H9 (cell line): Measurements from ENCODE around the gene LGALS3. TPM values are rescaled to one million over a fixed set of nuclear protein-coding genes. Genes with fewer than 3 reads are reported as not detected.

ENCODE experiments used
- DNase-seq: peaks from one replicate; pipeline ENCODE4 v3.0.0-alpha.2; 2017
- H2AFZ ChIP-seq: one replicate; pipeline ENCODE4 v1.6.1; 2013; ENCODE audit warnings: mild to moderate bottlenecking, low read length, control low read depth, moderate library complexity
- H2AK5ac ChIP-seq: 2 replicates; pipeline ENCODE4 v1.6.1; 2013; ENCODE audit warnings: low read length, control low read depth, mixed read lengths; ENCODE audit not compliant: insufficient read length
- H2BK120ac ChIP-seq: one replicate; pipeline ENCODE4 v1.6.1; 2013; ENCODE audit warnings: low read depth, mild to moderate bottlenecking, low read length, control low read depth, inconsistent platforms; ENCODE audit not compliant: poor library complexity, severe bottlenecking
- H2BK12ac ChIP-seq: 2 replicates; pipeline ENCODE4 v1.6.1; 2013; ENCODE audit warnings: low read length, control low read depth, mixed read lengths, low read depth; ENCODE audit not compliant: insufficient read length
- H2BK15ac ChIP-seq: 2 replicates; pipeline ENCODE4 v1.6.1; 2013; ENCODE audit warnings: low read depth, low read length, control low read depth
- H2BK20ac ChIP-seq: one replicate; pipeline ENCODE4 v1.6.1; 2013; ENCODE audit warnings: low read depth, mild to moderate bottlenecking, low read length, control low read depth, inconsistent platforms; ENCODE audit not compliant: poor library complexity, severe bottlenecking
- H2BK5ac ChIP-seq: 2 replicates; pipeline ENCODE4 v1.6.1; 2013; ENCODE audit warnings: low read length, control low read depth, mixed read lengths; ENCODE audit not compliant: insufficient read length
- H3K14ac ChIP-seq: 2 replicates; pipeline ENCODE4 v1.6.1; 2013; ENCODE audit warnings: low read length, control low read depth; ENCODE audit not compliant: insufficient read depth
- H3K18ac ChIP-seq: 2 replicates; pipeline ENCODE4 v1.6.1; 2013; ENCODE audit warnings: low read depth, mild to moderate bottlenecking, mixed read lengths, low read length, control low read depth; ENCODE audit not compliant: insufficient read length
- H3K23ac ChIP-seq: 2 replicates; pipeline ENCODE4 v1.6.1; 2013; ENCODE audit warnings: low read length, control low read depth, mixed read lengths, low read depth; ENCODE audit not compliant: insufficient read length
- H3K23me2 ChIP-seq: 2 replicates; pipeline ENCODE4 v1.6.1; 2013; ENCODE audit warnings: low read depth, mild to moderate bottlenecking, mixed read lengths, low read length, control low read depth; ENCODE audit not compliant: insufficient read length, poor library complexity, severe bottlenecking
- H3K27ac ChIP-seq: 2 replicates; pipeline ENCODE4 v1.5.1; 2013; ENCODE audit warnings: low read length, control low read depth, mixed read lengths, low read depth; ENCODE audit not compliant: insufficient read length
- H3K27me3 ChIP-seq: 2 replicates; pipeline ENCODE4 v1.6.1; 2013; ENCODE audit warnings: low read length, control low read depth, inconsistent platforms; ENCODE audit not compliant: insufficient read depth
- H3K4ac ChIP-seq: 2 replicates; pipeline ENCODE4 v1.6.1; 2013; ENCODE audit warnings: low read depth, mild to moderate bottlenecking, control low read depth, inconsistent platforms, low read length, moderate library complexity
- H3K4me1 ChIP-seq: 2 replicates; pipeline ENCODE4 v1.6.1; 2013; ENCODE audit warnings: low read length, control low read depth, inconsistent platforms; ENCODE audit not compliant: insufficient read depth
- H3K4me2 ChIP-seq: 2 replicates; pipeline ENCODE4 v1.6.1; 2013; ENCODE audit warnings: low read length, control low read depth, mixed read lengths; ENCODE audit not compliant: insufficient read length, insufficient read depth
- H3K56ac ChIP-seq: 2 replicates; pipeline ENCODE4 v1.6.1; 2013; ENCODE audit warnings: low read depth, mild to moderate bottlenecking, mixed read lengths, low read length, control low read depth; ENCODE audit not compliant: insufficient read length
- H3K79me1 ChIP-seq: 2 replicates; pipeline ENCODE4 v1.6.1; 2013; ENCODE audit warnings: low read depth, mild to moderate bottlenecking, moderate library complexity, low read length, control low read depth, inconsistent platforms; ENCODE audit not compliant: insufficient read depth, poor library complexity, severe bottlenecking
- H3K79me2 ChIP-seq: 2 replicates; pipeline ENCODE4 v1.6.1; 2013; ENCODE audit warnings: low read length, control low read depth, inconsistent platforms; ENCODE audit not compliant: insufficient read depth
- H3K9ac ChIP-seq: 2 replicates; pipeline ENCODE4 v1.6.1; 2013; ENCODE audit warnings: low read length, control low read depth, mixed read lengths; ENCODE audit not compliant: insufficient read length; ENCODE audit errors: extremely low read depth
- H3K9me3 ChIP-seq: one replicate; pipeline ENCODE4 v1.6.1; 2013; ENCODE audit warnings: low read depth, low read length, inconsistent platforms; ENCODE audit not compliant: control insufficient read depth
- H3T11ph ChIP-seq: one replicate; pipeline ENCODE4 v1.6.1; 2013; ENCODE audit warnings: mild to moderate bottlenecking, low read length, control low read depth, inconsistent platforms
- H4K20me1 ChIP-seq: one replicate; pipeline ENCODE4 v1.6.1; 2013; ENCODE audit not compliant: control insufficient read depth, insufficient read length, insufficient read depth
- H4K5ac ChIP-seq: 2 replicates; pipeline ENCODE4 v1.6.1; 2013; ENCODE audit warnings: low read depth, mild to moderate bottlenecking, mixed read lengths, low read length, control low read depth; ENCODE audit not compliant: insufficient read length
- H4K8ac ChIP-seq: replicated peaks from 2 replicates; pipeline ENCODE4 v1.6.1; 2013; ENCODE audit warnings: low read length, control low read depth, mixed read lengths, low read depth; ENCODE audit not compliant: insufficient read length
- H4K91ac ChIP-seq: 2 replicates; pipeline ENCODE4 v1.6.1; 2013; ENCODE audit warnings: low read depth, mild to moderate bottlenecking, moderate library complexity, mixed read lengths, low read length, control low read depth; ENCODE audit not compliant: insufficient read length
- H3K27ac Mint-ChIP-seq, 3 experiments: 2 replicates in 2 of 3; 3 replicates in 1 of 3; pipeline ENCODE4 v1.8.0; 2020 to 2021; ENCODE audit warnings: mixed read lengths in 3 of 3, mild to moderate bottlenecking in 1 of 3, moderate library complexity in 1 of 3
- H3K27me3 Mint-ChIP-seq: 2 replicates; pipeline ENCODE4 v1.8.0; 2021; ENCODE audit warnings: low read depth, mild to moderate bottlenecking, moderate library complexity, mixed read lengths
- H3K36me3 Mint-ChIP-seq, 3 experiments: 2 replicates in 2 of 3; 3 replicates in 1 of 3; pipeline ENCODE4 v1.8.0; 2020 to 2021; ENCODE audit warnings: low read depth in 3 of 3, mixed read lengths in 3 of 3; ENCODE audit not compliant: insufficient read depth in 1 of 3
- H3K4me1 Mint-ChIP-seq, 2 experiments: 2 replicates each; pipeline ENCODE4 v1.8.0; 2020; ENCODE audit warnings: mixed read lengths in 2 of 2
- H3K4me3 Mint-ChIP-seq, 2 experiments: 2 replicates in 1 of 2; 3 replicates in 1 of 2; pipeline ENCODE4 v1.8.0; 2020 to 2021; ENCODE audit warnings: mild to moderate bottlenecking in 2 of 2, mixed read lengths in 2 of 2, moderate library complexity in 1 of 2
- H3K9me3 Mint-ChIP-seq, 2 experiments: 2 replicates in 1 of 2; 3 replicates in 1 of 2; pipeline ENCODE4 v1.8.0; 2020; ENCODE audit warnings: mild to moderate bottlenecking in 2 of 2, mixed read lengths in 2 of 2, moderate library complexity in 1 of 2
- total RNA-seq: library from RNA; stranded (reverse); gene quantifications from 2 replicates; pipeline ENCODE4 v1.2.1, GENCODE V29; 2021
- TF ChIP-seq, protein P1 (sequence below): fragments of 200-600 bp; sonication (generic); conservative IDR thresholded peaks from 3 replicates; pipeline ENCODE4 v1.8.0; 2021; ENCODE audit warnings: antibody characterized with exemption, mild to moderate bottlenecking

LGALS3 gene
- total RNA-seq, 1 experiment from 2014 or later: 4.0 TPM

DNA sequence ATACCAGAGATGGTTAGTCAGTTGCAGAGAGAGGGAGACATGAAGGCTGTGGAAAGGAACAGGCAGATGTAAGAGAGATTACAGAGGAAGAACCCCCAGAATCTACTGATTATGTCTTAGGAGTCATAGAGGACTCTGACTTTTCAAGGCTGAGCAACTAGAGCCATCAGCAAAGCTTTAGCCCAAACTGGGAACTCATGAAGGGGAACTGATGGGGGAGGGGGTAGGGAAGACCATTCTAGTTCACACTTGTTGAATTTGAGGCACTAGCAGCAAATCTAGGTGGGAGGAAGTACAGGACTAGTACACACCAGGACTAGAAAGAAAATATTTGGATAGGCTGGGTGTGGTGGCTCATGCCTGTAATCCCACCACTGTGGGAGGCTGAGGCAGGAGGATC, 10.1 kb downstream of the LGALS3 start:
- Histone ChIP-seq H4K8ac (no peak overlapping the region), H3T11ph (no peak overlapping the region), H3K23ac (no peak overlapping the region), H2BK12ac (no peak overlapping the region), H3K27ac (no peak overlapping the region), H3K4me1 (no peaks in the 10 kb centered on the region), H2AFZ (no peak overlapping the region), H2BK120ac (no peak overlapping the region), H3K14ac (no peak overlapping the region), H3K9ac (no peak overlapping the region), H3K9me3 (no peaks in the 10 kb centered on the region), H3K18ac (no peak overlapping the region), H3K79me2 (no peaks in the 10 kb centered on the region), H3K27me3 (no peaks in the 10 kb centered on the region), H2BK15ac (no peak overlapping the region), H3K23me2 (no peaks in the 10 kb centered on the region), H3K4ac (no peak overlapping the region), H3K79me1 (no peaks in the 10 kb centered on the region), H4K5ac (no peak overlapping the region), H4K20me1 (no peaks in the 10 kb centered on the region), H4K91ac (no peak overlapping the region), H3K4me2 (no peak overlapping the region), H2BK5ac (no peak overlapping the region), H2AK5ac (no peak overlapping the region), H2BK20ac (no peak overlapping the region), H3K56ac (no peak overlapping the region)
- no peak overlapping the region for H3K4me3 Mint-ChIP-seq
- no peaks in the 10 kb centered on the region for H3K27me3 Mint-ChIP-seq
- no peaks in the 10 kb centered on the region for H3K4me1 Mint-ChIP-seq
- H3K36me3 Mint-ChIP-seq: peaks cover 8 to 18% (median 14%) of the 10 kb centered on the region in 3 experiments; a peak in 6 of 7 replicates
- H3K9me3 Mint-ChIP-seq: no peaks in the 10 kb centered on the region
- H3K27ac Mint-ChIP-seq: no peak overlapping the region
- TF ChIP-seq, protein P1, sequence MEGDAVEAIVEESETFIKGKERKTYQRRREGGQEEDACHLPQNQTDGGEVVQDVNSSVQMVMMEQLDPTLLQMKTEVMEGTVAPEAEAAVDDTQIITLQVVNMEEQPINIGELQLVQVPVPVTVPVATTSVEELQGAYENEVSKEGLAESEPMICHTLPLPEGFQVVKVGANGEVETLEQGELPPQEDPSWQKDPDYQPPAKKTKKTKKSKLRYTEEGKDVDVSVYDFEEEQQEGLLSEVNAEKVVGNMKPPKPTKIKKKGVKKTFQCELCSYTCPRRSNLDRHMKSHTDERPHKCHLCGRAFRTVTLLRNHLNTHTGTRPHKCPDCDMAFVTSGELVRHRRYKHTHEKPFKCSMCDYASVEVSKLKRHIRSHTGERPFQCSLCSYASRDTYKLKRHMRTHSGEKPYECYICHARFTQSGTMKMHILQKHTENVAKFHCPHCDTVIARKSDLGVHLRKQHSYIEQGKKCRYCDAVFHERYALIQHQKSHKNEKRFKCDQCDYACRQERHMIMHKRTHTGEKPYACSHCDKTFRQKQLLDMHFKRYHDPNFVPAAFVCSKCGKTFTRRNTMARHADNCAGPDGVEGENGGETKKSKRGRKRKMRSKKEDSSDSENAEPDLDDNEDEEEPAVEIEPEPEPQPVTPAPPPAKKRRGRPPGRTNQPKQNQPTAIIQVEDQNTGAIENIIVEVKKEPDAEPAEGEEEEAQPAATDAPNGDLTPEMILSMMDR: no peak
- DNase-seq: no peak
